Measurements from ENCODE around the gene RUFY1. TPM values are rescaled to one million over a fixed set of nuclear protein-coding genes. Genes with fewer than 3 reads are reported as not detected.

RUFY1 gene
- total RNA-seq, 2 donors from 2014 or later = 37.1 to 44.0 TPM

DNA sequence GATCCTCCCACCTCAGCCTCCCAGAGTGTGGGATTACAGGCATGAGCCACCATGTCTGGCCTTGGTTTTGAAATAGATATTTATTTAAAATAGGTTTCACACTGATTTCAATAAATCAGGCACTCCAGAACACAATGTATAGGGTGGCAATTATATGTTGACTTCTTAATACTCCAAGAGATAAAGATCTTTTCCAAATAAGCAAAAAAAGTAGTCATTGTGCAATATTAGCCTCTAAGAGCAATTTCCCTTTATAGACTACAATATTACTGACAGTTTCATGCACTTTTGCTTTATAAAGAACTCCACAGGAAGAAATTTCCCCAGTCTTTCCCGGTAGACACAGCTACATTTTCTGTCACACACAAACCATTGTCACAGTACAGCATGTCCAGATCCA, 23.4 kb upstream of the RUFY1 start:
- Histone ChIP-seq H3K4me3 (no peak overlapping the region), H3K9me3 (no peaks in the 10 kb centered on the region), H3K4me1 (no peaks in the 10 kb centered on the region), H3K27me3 (no peaks in the 10 kb centered on the region), H3K36me3 (no peaks in the 10 kb centered on the region), H3K27ac (no peak overlapping the region), H3K9ac (ENCODE audit: low read depth in 2 of 2, low read length in 2 of 2) (no peak overlapping the region)
- TF ChIP-seq, protein P1, sequence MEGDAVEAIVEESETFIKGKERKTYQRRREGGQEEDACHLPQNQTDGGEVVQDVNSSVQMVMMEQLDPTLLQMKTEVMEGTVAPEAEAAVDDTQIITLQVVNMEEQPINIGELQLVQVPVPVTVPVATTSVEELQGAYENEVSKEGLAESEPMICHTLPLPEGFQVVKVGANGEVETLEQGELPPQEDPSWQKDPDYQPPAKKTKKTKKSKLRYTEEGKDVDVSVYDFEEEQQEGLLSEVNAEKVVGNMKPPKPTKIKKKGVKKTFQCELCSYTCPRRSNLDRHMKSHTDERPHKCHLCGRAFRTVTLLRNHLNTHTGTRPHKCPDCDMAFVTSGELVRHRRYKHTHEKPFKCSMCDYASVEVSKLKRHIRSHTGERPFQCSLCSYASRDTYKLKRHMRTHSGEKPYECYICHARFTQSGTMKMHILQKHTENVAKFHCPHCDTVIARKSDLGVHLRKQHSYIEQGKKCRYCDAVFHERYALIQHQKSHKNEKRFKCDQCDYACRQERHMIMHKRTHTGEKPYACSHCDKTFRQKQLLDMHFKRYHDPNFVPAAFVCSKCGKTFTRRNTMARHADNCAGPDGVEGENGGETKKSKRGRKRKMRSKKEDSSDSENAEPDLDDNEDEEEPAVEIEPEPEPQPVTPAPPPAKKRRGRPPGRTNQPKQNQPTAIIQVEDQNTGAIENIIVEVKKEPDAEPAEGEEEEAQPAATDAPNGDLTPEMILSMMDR (IDR thresholded peaks at IDR 0.05) = no peak
- DNase-seq = no peak
- intact Hi-C loops (cut with DNase I) = no loop called here

DNA sequence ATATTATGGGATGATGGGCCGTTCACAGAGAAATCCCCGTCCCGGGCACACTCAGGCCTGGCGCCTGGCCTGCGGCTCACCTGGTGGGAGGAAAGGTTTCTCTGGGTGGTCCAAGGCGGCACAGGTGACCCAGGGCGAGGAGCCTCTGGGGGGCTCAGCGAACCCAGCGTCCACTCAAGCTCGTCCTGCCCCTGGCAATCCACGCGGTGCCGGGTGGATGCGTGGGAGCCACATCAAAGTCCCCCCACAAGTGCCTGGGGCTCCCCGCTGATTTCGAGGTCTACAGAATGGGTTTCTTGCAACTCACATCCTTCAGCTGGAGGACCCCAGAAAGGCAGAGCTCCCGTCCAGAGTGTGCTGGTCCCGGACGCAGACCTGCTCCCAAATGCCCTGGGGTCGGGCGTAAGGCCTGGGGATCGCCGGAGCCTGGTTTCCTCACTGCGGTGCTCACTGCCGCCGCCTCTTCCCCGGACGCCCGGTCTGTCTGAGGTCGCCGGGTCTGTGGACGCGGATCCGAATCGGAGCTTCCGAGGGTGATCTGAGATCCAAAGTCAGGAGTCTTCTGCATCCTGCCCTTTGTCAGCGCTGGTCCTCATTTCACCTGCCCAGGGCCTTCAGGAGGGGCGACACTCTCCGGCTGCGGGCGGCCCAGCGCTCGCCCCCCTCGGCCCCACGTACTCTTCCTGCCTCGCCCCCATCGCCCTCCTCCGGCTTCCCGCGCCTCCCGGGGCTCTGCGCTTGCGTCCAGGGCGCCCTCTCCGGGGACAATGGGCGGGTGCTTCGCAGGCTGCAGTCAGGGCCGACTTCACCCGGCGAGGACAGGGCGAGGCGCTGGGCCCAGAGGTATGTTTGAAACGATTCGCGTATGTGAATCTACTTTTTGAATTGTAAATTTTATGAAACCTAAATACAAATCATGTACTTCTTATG, 20.0 kb upstream of the RUFY1 start:
- Histone ChIP-seq H3K36me3 (no peaks in the 10 kb centered on the region), H3K9ac (ENCODE audit: low read depth in 2 of 2, low read length in 2 of 2) (peak overlapping the region; percentile 58 to 68), H3K4me1 (no peaks in the 10 kb centered on the region), H3K4me3 (peak overlapping the region; percentile 39), H3K27ac (peak overlapping the region; percentile 40), H3K27me3 (no peaks in the 10 kb centered on the region), H3K9me3 (no peaks in the 10 kb centered on the region)
- DNase-seq = peak; percentile 68
- TF ChIP-seq, protein P1 (IDR thresholded peaks at IDR 0.05) = no peak
- intact Hi-C loops (cut with DNase I) = no loop called here

- H3K9ac ChIP-seq (ENCODE audit: low read depth in 2 of 2, low read length in 2 of 2) = no peak overlapping the region
- no peak overlapping the region for H3K27ac ChIP-seq
- no peak for DNase-seq
- H3K9me3 ChIP-seq = no peaks in the 10 kb centered on the region
- TF ChIP-seq, protein P1 (IDR thresholded peaks at IDR 0.05) = no peak
- no peak overlapping the region for H3K4me3 ChIP-seq
- H3K4me1 ChIP-seq = no peaks in the 10 kb centered on the region
- H3K36me3 ChIP-seq = no peaks in the 10 kb centered on the region
- intact Hi-C loops (cut with DNase I) = no loop called here
- H3K27me3 ChIP-seq = no peaks in the 10 kb centered on the region
These were observed 17.3 kb upstream of the RUFY1 start for GRCh38 chr5:179533024-179533423.

GRCh38 chr5:179533907-179534306, 16.4 kb upstream of the RUFY1 start:
- no peaks in the 10 kb centered on the region for H3K4me1 ChIP-seq
- H3K27ac ChIP-seq = no peak overlapping the region
- H3K9ac ChIP-seq (ENCODE audit: low read depth in 2 of 2, low read length in 2 of 2) = no peak overlapping the region
- TF ChIP-seq, protein P1 (IDR thresholded peaks at IDR 0.05) = no peak
- DNase-seq = no peak
- intact Hi-C loops (cut with DNase I) = no loop called here
- H3K27me3 ChIP-seq = no peaks in the 10 kb centered on the region
- H3K36me3 ChIP-seq = no peaks in the 10 kb centered on the region
- no peak overlapping the region for H3K4me3 ChIP-seq
- no peaks in the 10 kb centered on the region for H3K9me3 ChIP-seq

- no peak for DNase-seq
- no peaks in the 10 kb centered on the region for H3K27me3 ChIP-seq
- TF ChIP-seq, protein P1 (IDR thresholded peaks at IDR 0.05) = no peak
- no peak overlapping the region for H3K4me3 ChIP-seq
- H3K4me1 ChIP-seq = no peaks in the 10 kb centered on the region
- intact Hi-C loops (cut with DNase I) = no loop called here
- no peaks in the 10 kb centered on the region for H3K9me3 ChIP-seq
- H3K27ac ChIP-seq = no peak overlapping the region
- no peak overlapping the region for H3K9ac ChIP-seq (ENCODE audit: low read depth in 2 of 2, low read length in 2 of 2)
- no peaks in the 10 kb centered on the region for H3K36me3 ChIP-seq
These were observed 15.9 kb upstream of the RUFY1 start for GRCh38 chr5:179534431-179534830.
